ENCODE measurements around the gene CRIP2.

CRIP2 gene
- 74.3 reads per million, percentile 77 among the genes with 10 or more reads in this experiment for total RNA-seq

GRCh38 chr14:105474483-105475268 lies at the start of gene CRIP2:
TSS of gene CRIP2 (plus strand) at chr14:105474821. CDS start at chr14:105474863, 42 bp downstream.
- no peak for DNase-seq

- no peak for DNase-seq
These were observed 49.8 kb upstream of the CRIP2 start for GRCh38 chr14:105424861-105425260.

GRCh38 chr14:105425823-105426247 lies 48.8 kb upstream of the CRIP2 start:
- no peak for DNase-seq

- no peak for DNase-seq
These were observed 48.0 kb upstream of the CRIP2 start for GRCh38 chr14:105426416-105427130.

- DNase-seq: no peak
These were observed 47.2 kb upstream of the CRIP2 start for GRCh38 chr14:105427412-105427811.

- no peak for DNase-seq
These were observed 46.6 kb upstream of the CRIP2 start for GRCh38 chr14:105427936-105428485.

GRCh38 chr14:105430042-105430441 lies 44.6 kb upstream of the CRIP2 start:
- DNase-seq: no peak

- DNase-seq: no peak
These were observed 44.1 kb upstream of the CRIP2 start for GRCh38 chr14:105430565-105430964.

GRCh38 chr14:105431256-105431655 lies 43.4 kb upstream of the CRIP2 start:
- no peak for DNase-seq

GRCh38 chr14:105432657-105433056 lies 42.0 kb upstream of the CRIP2 start:
- no peak for DNase-seq

GRCh38 chr14:105433161-105433605 lies 41.4 kb upstream of the CRIP2 start:
- no peak for DNase-seq

- no peak for DNase-seq
These were observed 38.2 kb upstream of the CRIP2 start for GRCh38 chr14:105436402-105436801.

- DNase-seq: no peak
These were observed 37.5 kb upstream of the CRIP2 start for GRCh38 chr14:105436891-105437722.

- DNase-seq: no peak
These were observed 36.7 kb upstream of the CRIP2 start for GRCh38 chr14:105437723-105438500.

- DNase-seq: no peak
These were observed 35.4 kb upstream of the CRIP2 start for GRCh38 chr14:105439179-105439578.

- DNase-seq: no peak
These were observed 34.7 kb upstream of the CRIP2 start for GRCh38 chr14:105439710-105440553.

GRCh38 chr14:105440554-105440900 lies 34.1 kb upstream of the CRIP2 start:
- no peak for DNase-seq

- no peak for DNase-seq
These were observed 33.6 kb upstream of the CRIP2 start for GRCh38 chr14:105440992-105441391.

GRCh38 chr14:105442125-105442524 lies 32.5 kb upstream of the CRIP2 start:
- no peak for DNase-seq

- no peak for DNase-seq
These were observed 31.8 kb upstream of the CRIP2 start for GRCh38 chr14:105442834-105443233.

GRCh38 chr14:105444859-105445258 lies 29.8 kb upstream of the CRIP2 start:
- DNase-seq: no peak
